Measurements from ENCODE around the gene WBP2NL.

The WBP2NL gene

GRCh38 chr22:42052765-42053164 lies 54.2 kb downstream of the WBP2NL start:
- TF ChIP-seq, protein P1, sequence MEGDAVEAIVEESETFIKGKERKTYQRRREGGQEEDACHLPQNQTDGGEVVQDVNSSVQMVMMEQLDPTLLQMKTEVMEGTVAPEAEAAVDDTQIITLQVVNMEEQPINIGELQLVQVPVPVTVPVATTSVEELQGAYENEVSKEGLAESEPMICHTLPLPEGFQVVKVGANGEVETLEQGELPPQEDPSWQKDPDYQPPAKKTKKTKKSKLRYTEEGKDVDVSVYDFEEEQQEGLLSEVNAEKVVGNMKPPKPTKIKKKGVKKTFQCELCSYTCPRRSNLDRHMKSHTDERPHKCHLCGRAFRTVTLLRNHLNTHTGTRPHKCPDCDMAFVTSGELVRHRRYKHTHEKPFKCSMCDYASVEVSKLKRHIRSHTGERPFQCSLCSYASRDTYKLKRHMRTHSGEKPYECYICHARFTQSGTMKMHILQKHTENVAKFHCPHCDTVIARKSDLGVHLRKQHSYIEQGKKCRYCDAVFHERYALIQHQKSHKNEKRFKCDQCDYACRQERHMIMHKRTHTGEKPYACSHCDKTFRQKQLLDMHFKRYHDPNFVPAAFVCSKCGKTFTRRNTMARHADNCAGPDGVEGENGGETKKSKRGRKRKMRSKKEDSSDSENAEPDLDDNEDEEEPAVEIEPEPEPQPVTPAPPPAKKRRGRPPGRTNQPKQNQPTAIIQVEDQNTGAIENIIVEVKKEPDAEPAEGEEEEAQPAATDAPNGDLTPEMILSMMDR (conservative IDR thresholded peaks at IDR 0.05; ENCODE audit: low read length) = no peak
- no peak for TF ChIP-seq EZH2phosphoT487 (IDR thresholded peaks at IDR 0.05; ENCODE audit: borderline replicate concordance)
- no peaks in the 10 kb centered on the region for H3K27me3 ChIP-seq (ENCODE audit: insufficient read depth, low read length, poor library complexity, severe bottlenecking)
- no peak overlapping the region for H2AFZ ChIP-seq (ENCODE audit: low read length)
- no peak overlapping the region for H3K4me2 ChIP-seq (ENCODE audit: low read depth, low read length, poor library complexity, severe bottlenecking)
- H3K4me1 ChIP-seq (ENCODE audit: insufficient read depth, low read length, poor library complexity, severe bottlenecking) = no peaks in the 10 kb centered on the region
- no peaks in the 10 kb centered on the region for H3F3A ChIP-seq (ENCODE audit: low read depth)
- H3K9me2 ChIP-seq (replicated peaks; ENCODE audit: low read depth, low read length) = no peaks in the 10 kb centered on the region
- H3K4me3 ChIP-seq (ENCODE audit: low read length, poor library complexity, severe bottlenecking) = no peak overlapping the region
- no peaks in the 10 kb centered on the region for H4K20me1 ChIP-seq (ENCODE audit: insufficient read depth, low read length, poor library complexity, severe bottlenecking)
- no peaks in the 10 kb centered on the region for H3K36me3 ChIP-seq (ENCODE audit: insufficient read depth, low read length)
- no peaks in the 10 kb centered on the region for H3K79me2 ChIP-seq (ENCODE audit: insufficient read depth, low read length)
- H3K9ac ChIP-seq (ENCODE audit: low read depth, low read length, poor library complexity, severe bottlenecking) = no peak overlapping the region
- H3K9me3 ChIP-seq (ENCODE audit: insufficient read depth, low read depth, low read length) = peaks cover 9% of the 10 kb centered on the region; the same call in 1 of the 2 replicates

- Histone ChIP-seq H3K9ac (ENCODE audit: low read depth, low read length, poor library complexity, severe bottlenecking) (no peak overlapping the region), H3F3A (ENCODE audit: low read depth) (no peaks in the 10 kb centered on the region), H3K4me1 (ENCODE audit: insufficient read depth, low read length, poor library complexity, severe bottlenecking) (no peaks in the 10 kb centered on the region), H3K4me3 (ENCODE audit: low read length, poor library complexity, severe bottlenecking) (no peak overlapping the region), H3K36me3 (ENCODE audit: insufficient read depth, low read length) (no peaks in the 10 kb centered on the region; the same call in 1 of the 2 replicates), H4K20me1 (ENCODE audit: insufficient read depth, low read length, poor library complexity, severe bottlenecking) (no peaks in the 10 kb centered on the region), H3K27me3 (ENCODE audit: insufficient read depth, low read length, poor library complexity, severe bottlenecking) (no peaks in the 10 kb centered on the region), H3K4me2 (ENCODE audit: low read depth, low read length, poor library complexity, severe bottlenecking) (no peak overlapping the region), H2AFZ (ENCODE audit: low read length) (no peak overlapping the region), H3K9me3 (ENCODE audit: insufficient read depth, low read depth, low read length) (peaks cover 9% of the 10 kb centered on the region; the same call in 1 of the 2 replicates), H3K79me2 (ENCODE audit: insufficient read depth, low read length) (no peaks in the 10 kb centered on the region), H3K9me2 (replicated peaks; ENCODE audit: low read depth, low read length) (no peaks in the 10 kb centered on the region)
- TF ChIP-seq EZH2phosphoT487 (IDR thresholded peaks at IDR 0.05; ENCODE audit: borderline replicate concordance) = no peak
- TF ChIP-seq, protein P1 (conservative IDR thresholded peaks at IDR 0.05; ENCODE audit: low read length) = no peak
Observed at GRCh38 chr22:42056757-42057511, 58.3 kb downstream of the WBP2NL start.

GRCh38 chr22:42060489-42060888 lies 61.9 kb downstream of the WBP2NL start:
- no peaks in the 10 kb centered on the region for H4K20me1 ChIP-seq (ENCODE audit: insufficient read depth, low read length, poor library complexity, severe bottlenecking)
- no peaks in the 10 kb centered on the region for H3K9me2 ChIP-seq (replicated peaks; ENCODE audit: low read depth, low read length)
- H3K79me2 ChIP-seq (ENCODE audit: insufficient read depth, low read length) = no peaks in the 10 kb centered on the region
- TF ChIP-seq, protein P1 (conservative IDR thresholded peaks at IDR 0.05; ENCODE audit: low read length) = no peak
- no peak for TF ChIP-seq EZH2phosphoT487 (IDR thresholded peaks at IDR 0.05; ENCODE audit: borderline replicate concordance)
- H3K9me3 ChIP-seq (ENCODE audit: insufficient read depth, low read depth, low read length) = peaks cover 9% of the 10 kb centered on the region; the same call in 1 of the 2 replicates
- H2AFZ ChIP-seq (ENCODE audit: low read length) = no peak overlapping the region
- no peak overlapping the region for H3K4me2 ChIP-seq (ENCODE audit: low read depth, low read length, poor library complexity, severe bottlenecking)
- no peaks in the 10 kb centered on the region; the same call in 1 of the 2 replicates for H3K36me3 ChIP-seq (ENCODE audit: insufficient read depth, low read length)
- H3K9ac ChIP-seq (ENCODE audit: low read depth, low read length, poor library complexity, severe bottlenecking) = no peak overlapping the region
- H3K27me3 ChIP-seq (ENCODE audit: insufficient read depth, low read length, poor library complexity, severe bottlenecking) = no peaks in the 10 kb centered on the region
- H3K4me3 ChIP-seq (ENCODE audit: low read length, poor library complexity, severe bottlenecking) = no peak overlapping the region
- no peaks in the 10 kb centered on the region for H3K4me1 ChIP-seq (ENCODE audit: insufficient read depth, low read length, poor library complexity, severe bottlenecking)
- H3F3A ChIP-seq (ENCODE audit: low read depth) = no peaks in the 10 kb centered on the region
